Muscle layer of colon (tissue), 2 donors: ENCODE data around the gene FAM193B.

Experiments
- H3K27ac ChIP-seq: one replicate; pipeline ENCODE4 v1.7.0; 2013; ENCODE audit warnings: low read depth, mild to moderate bottlenecking, low read length, moderate library complexity
- H3K27me3 ChIP-seq, 2 donors: one replicate each; pipeline ENCODE4 v1.7.0; 2013; ENCODE audit warnings: low read length in 2 of 2, mild to moderate bottlenecking in 2 of 2; ENCODE audit not compliant: insufficient read depth in 2 of 2, control insufficient read depth in 1 of 2
- H3K36me3 ChIP-seq: one replicate; pipeline ENCODE4 v1.7.0; 2013; ENCODE audit warnings: mild to moderate bottlenecking, low read length; ENCODE audit not compliant: insufficient read depth
- H3K4me1 ChIP-seq: one replicate; pipeline ENCODE4 v1.7.0; 2013; ENCODE audit warnings: mild to moderate bottlenecking, low read length; ENCODE audit not compliant: insufficient read depth
- H3K4me3 ChIP-seq, 2 donors: one replicate each; pipeline ENCODE4 v1.7.0; 2013; ENCODE audit warnings: low read length in 2 of 2, low read depth in 1 of 2, mild to moderate bottlenecking in 1 of 2, moderate library complexity in 1 of 2
- H3K9ac ChIP-seq: one replicate; pipeline ENCODE4 v1.7.0; 2013; ENCODE audit warnings: low read length
- H3K9me3 ChIP-seq: one replicate; pipeline ENCODE4 v1.7.0; 2013; ENCODE audit warnings: mild to moderate bottlenecking, low read length
- donor health status: abdominal sarcoma.
- donor health status: Adenocarcinoma of cecum.

FAM193B gene

DNA sequence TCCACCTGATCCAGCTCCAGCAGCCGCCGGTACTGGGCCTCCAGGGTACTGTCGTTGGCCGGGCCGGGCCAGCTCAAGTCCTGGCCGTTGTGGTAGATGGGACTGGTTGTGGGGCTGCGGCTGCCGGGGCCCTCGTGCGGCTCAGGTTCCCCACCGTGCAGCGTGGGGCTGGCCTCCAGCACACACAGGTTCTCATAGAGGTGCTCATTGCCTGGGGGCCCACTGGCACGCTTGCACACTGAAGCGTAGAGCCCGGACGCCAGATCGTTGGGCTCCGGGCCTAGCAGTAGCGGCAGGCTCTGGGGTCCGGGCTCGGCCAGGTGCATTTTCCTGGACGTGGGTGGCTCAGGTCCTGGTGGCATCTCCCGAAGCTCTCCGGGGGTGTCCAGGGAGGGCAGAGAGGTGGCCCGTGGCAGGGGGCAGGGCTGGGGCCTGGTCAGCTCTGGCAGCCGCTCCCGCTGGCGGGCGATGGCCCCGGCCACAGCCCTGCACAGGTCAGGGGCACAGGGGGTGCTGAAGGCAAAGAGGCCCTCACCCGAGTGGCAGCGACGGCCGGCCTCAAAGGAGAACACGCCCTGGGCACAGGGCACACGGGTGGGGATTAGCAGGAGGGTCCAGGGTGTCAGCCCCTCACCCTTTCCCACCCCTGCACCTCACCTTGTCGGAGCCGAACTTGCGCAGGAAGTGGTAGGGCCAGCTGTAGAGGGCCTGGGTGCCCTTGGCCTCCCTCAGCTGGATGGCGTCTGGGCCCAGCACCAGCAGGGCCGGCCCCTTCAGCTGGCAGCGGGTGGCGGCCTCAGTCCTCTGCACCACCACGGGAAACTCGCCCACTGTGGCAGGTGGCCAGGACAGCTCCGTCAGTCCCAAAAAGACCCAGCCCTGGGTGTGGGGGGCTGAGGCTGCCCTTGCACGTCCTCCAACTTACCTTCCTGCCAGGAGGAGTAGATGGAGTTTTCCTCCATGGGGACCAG, 50.0 kb downstream of the FAM193B start:
- Histone ChIP-seq H3K36me3 (no peaks in the 10 kb centered on the region), H3K27ac (no peak overlapping the region), H3K9ac (no peak overlapping the region), H3K9me3 (no peaks in the 10 kb centered on the region), H3K27me3 (no peaks in the 10 kb centered on the region), H3K4me3 (no peak overlapping the region), H3K4me1 (peaks cover 9% of the 10 kb centered on the region)

DNA sequence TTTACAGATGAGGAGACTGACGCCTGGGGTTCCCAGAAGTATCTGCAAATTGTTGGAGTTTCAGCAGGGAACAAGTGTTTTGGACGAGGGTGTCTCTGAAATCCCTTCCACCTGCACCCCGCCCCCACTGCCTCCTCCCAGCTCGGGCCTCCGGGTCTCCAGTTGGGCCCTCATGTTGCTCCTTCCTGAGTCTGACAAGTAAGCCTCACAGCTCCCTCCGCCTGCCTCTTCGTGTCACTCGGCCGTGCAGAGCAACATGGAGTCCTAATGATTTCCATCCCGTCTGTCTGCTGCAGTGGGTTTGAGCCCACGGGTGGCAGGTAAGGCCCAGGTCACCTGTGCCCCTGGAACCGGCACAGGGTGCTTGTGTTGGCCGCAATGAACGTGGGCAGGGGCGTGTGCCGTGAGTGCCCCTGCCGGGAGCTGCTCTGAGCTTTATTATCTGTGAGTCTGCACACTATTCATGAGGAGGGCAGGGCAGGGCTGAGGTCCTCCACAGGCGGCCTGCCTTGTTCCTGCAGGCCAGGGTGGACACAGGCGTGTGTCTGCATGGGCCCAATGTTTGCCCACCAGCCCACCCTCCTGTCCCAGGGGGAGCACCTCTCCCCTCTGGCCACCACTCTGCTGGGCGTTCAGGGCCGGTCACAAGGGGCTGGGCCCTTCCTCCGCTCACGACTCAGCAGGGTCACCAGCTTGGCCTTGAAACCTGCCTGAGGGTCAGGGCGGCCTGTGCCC, 50.8 kb downstream of the FAM193B start:
- no peaks in the 10 kb centered on the region for H3K36me3 ChIP-seq
- H3K27me3 ChIP-seq = no peaks in the 10 kb centered on the region
- no peak overlapping the region for H3K4me3 ChIP-seq
- peaks cover 9% of the 10 kb centered on the region for H3K4me1 ChIP-seq
- H3K9me3 ChIP-seq = no peaks in the 10 kb centered on the region
- no peak overlapping the region for H3K9ac ChIP-seq
- no peak overlapping the region for H3K27ac ChIP-seq

DNA sequence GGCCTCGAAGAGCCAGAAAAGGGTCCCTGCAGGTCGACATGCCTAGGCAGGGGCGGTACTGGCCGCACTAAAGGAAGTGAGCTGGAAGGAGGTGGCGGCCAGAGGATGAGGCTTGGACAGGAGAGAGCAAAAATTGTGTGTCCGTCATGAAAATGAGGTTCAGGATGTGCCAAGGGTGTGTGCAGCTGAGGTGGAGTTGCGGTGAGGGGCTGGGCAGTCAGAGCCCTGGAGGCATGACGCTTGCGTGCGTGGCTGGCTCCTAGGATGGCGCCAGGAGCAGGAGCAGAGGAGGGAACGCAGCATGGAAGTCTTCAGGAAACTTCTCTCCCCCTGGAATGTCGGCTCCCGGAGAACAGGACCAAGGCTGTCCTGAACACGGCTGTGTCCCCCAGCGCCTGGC, 51.5 kb downstream of the FAM193B start:
- Histone ChIP-seq H3K27ac (no peak overlapping the region), H3K9ac (no peak overlapping the region), H3K27me3 (no peaks in the 10 kb centered on the region), H3K36me3 (no peaks in the 10 kb centered on the region), H3K9me3 (no peaks in the 10 kb centered on the region), H3K4me1 (peaks cover 9% of the 10 kb centered on the region), H3K4me3 (no peak overlapping the region)

DNA sequence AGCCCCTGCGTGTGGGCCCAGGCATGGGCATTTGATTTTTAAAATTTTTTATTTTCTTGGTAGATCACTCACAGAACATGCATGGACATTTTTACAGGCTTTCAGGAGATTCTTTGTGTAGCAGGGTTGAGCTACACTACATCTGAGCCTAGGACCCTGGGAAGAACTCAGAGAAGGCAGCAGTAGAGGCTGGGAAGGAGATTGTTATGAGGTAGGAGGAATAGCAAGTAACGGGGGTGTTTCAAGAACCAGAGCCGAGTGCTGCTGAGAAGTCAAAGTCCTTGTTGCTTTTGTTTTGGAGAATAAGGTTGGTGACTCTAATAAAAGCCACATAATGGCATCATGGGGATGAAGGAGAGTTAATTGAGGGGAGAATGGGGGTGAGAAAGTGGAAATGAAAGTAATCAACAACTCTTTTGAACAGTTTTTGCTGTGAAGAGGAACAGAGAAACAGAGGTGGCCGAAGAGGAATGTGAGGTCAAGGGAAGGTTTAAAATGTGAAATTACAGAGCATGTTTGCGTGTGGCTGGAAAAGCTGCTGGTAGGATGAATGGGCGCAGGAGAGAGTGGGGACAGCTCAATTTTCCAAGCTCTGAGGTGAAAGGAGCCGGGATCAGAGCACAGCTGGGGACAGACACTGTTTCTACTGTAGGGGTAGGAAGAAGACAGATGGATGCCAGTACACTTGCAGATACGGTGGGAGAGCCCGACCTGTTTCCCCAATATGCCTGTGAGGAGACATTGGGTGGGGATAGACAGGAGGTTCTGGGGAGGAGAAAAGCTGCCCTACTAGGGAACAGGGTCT, 52.3 kb downstream of the FAM193B start:
- H3K36me3 ChIP-seq = no peaks in the 10 kb centered on the region
- no peaks in the 10 kb centered on the region for H3K9me3 ChIP-seq
- H3K4me1 ChIP-seq = peaks cover 9% of the 10 kb centered on the region
- H3K27me3 ChIP-seq = no peaks in the 10 kb centered on the region
- no peak overlapping the region for H3K9ac ChIP-seq
- H3K27ac ChIP-seq = no peak overlapping the region
- H3K4me3 ChIP-seq = no peak overlapping the region

DNA sequence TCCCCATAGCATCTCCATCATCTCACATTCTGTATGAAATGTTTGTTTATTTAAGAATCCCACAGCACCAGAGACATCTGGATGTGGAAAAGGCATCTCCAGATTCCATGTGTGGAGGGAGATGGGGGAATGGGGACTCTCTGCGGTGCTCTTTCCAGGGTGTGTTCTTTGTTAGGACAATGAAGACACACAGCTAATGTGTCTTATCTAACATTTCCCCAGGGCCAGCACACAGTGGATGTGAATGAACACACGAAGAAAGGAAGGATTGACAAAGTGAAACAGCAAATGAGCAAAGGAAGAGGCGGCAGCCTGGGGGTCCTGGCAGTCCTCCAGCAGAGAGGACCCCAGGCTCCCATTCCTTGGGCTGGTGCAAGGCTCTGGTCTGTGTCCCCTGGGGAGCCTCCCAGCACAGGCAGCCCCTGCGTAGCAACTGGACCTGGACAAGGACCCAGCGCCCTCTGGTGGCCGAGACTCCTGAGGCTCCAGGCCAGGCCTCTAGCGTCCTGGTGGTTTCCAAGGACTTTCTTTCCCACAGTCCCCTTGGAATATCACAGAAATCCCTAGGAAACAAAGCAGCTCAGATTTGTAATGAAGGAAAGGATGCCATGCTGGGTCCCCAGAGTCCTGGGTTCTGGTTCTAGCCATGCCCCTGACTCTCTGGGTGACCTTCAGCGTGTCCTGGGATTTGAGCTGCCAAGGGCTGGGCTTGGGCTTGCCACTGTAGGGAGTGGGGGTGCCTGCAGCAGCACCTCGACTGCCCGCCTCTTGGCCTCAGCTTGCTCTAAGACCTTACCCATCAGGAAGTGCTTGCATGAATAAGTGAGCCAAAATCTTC, 53.5 kb downstream of the FAM193B start:
- Histone ChIP-seq H3K9ac (no peak overlapping the region), H3K27me3 (no peaks in the 10 kb centered on the region), H3K4me3 (no peak overlapping the region), H3K36me3 (no peaks in the 10 kb centered on the region), H3K4me1 (peaks cover 14% of the 10 kb centered on the region), H3K27ac (peak overlapping the region; percentile 21), H3K9me3 (no peaks in the 10 kb centered on the region)

DNA sequence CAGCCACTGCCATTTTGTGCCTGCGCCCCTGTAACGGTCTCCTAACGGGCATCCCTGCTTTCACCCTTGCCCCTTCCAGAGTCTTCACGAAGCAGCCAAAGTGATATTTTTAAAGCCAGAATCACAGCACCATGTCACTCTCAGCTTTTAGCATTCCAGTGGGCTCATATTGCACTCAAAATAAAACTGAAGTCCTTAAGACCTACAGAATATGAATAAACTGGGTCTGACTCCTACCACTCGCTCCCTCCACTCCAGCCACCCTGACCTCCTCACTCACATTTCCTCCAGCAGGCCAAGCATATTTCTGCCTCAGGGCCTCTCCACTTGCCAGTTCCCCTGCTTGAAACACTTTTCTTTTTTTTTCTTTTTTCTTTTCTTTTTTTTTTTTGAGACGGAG, 54.5 kb downstream of the FAM193B start:
- no peaks in the 10 kb centered on the region for H3K36me3 ChIP-seq
- H3K27me3 ChIP-seq = no peaks in the 10 kb centered on the region
- H3K27ac ChIP-seq = no peak overlapping the region
- H3K4me1 ChIP-seq = peaks cover 24% of the 10 kb centered on the region
- H3K9me3 ChIP-seq = no peaks in the 10 kb centered on the region
- H3K4me3 ChIP-seq = no peak overlapping the region
- no peak overlapping the region for H3K9ac ChIP-seq

DNA sequence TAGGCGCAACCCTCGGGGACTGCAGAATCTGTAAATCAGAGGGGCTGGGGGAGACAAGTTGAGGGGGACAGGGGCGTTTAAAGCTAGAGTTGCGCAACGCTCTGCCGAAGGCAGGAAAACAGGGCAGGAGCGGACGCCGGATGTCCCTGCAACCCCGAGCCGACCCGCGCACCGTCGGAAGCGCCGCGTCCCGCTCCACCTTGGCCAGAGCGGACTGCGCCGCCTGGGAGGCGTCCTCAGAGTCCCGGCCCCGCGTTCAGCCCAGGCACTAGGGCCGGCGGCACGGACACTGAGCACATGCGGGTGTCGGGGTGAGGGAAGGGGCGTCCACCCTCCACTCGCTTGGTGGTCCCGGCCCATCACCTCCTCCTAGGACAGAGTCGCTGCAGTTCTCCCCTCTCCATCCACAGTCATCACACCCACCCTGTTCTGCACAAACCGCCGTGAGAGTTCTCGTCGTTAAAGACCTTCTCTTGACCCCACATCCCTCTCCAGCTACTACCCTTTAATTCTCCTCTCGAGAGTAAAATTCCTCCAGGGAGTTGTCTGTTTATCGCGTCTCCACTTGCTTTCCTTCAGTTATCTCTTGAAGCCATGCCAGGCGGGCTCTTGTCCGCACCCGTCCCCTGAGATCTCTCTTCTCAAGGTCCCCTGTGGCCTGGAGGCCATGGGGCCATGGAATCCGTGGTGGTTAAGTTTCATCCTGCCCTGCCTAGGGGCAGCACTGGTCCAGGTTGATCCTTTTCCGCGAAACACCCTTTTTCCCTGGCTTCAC, 56.2 kb downstream of the FAM193B start:
- Histone ChIP-seq H3K4me3 (peak overlapping the region; percentile 72 to 79), H3K9me3 (no peaks in the 10 kb centered on the region), H3K27me3 (no peaks in the 10 kb centered on the region), H3K36me3 (peaks cover 11% of the 10 kb centered on the region), H3K9ac (peak overlapping the region; percentile 63), H3K4me1 (peaks cover 37% of the 10 kb centered on the region), H3K27ac (peak overlapping the region; percentile 57)

DNA sequence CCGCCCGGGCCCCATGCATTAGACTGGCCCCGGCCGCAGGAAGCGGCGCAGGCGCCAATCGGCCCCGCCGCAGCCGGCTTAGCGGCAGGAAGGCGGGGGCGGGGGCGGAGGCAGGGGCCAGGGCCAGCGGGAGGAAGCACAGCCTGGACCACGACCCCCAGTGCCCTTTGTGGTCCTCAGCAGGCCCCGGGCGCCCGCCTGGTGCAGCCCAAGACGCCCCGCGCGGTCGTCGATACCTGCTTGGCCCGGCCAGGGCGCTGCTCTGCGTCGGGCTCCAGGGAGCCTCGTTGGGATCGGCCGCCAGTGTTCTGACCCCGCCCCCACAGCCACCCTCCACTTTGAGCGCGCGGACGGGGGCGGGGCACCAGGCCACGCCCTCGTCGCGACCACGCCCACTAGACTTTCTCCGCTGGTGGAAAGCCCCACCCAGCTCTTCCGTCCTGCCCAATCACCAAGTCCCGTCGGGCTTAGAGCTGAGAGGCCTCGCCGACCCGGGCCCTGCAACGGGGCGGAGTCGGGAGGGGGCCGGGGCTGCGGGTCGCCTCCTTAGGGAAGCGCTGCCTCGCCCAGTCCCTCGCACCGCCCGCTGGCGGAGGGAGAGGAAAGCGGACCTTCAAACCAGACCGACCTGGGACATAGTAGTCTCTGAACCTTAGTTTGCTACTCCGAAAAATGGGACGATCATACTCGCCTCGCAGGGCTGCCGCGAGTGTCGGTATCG, 56.9 kb downstream of the FAM193B start, which contains the start of gene PDLIM7:
PDLIM7 (minus strand) TSS at position 313 of the 721 bp plus-strand sequence. CDS start 1,092 bp downstream, outside the sequence.
- Histone ChIP-seq H3K27me3 (no peaks in the 10 kb centered on the region), H3K27ac (peak within 1 kb of the TSS; percentile 100), H3K36me3 (peaks cover 17% of the 10 kb centered on the region), H3K9ac (peak within 1 kb of the TSS; percentile 81), H3K4me3 (peak within 1 kb of the TSS; percentile 79 to 88), H3K9me3 (no peaks in the 10 kb centered on the region), H3K4me1 (peaks cover 44% of the 10 kb centered on the region)

DNA sequence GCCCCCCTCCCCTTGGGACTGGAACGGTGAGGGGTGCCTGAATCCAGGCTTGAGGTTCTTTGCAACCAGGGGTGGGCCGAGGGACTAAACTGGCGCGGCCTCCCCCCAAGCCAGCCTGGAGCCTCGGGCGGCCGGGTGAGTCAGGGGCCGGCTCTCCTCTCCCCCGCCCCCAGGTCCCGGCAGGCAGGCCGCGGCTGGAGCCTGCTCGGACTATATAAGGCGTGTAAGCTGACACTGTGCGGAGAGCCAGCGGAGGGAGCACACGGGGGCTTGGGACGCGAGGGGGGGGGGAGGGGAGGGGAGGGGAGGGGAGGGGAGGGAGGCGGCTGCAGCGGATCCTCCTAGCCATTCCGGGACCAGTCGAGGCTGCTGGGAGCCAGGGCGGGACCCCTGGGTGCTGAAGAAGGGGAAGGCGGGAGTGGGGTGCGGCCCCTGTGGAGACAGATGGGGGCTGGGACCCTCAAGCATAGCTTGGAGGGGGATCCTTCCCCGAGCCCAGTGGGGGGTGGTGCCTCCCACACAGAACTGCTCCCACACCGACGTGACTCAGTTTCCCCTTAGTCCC, 57.6 kb downstream of the FAM193B start:
- peak overlapping the region; percentile 100 for H3K27ac ChIP-seq
- H3K27me3 ChIP-seq = no peaks in the 10 kb centered on the region
- H3K4me3 ChIP-seq = peak overlapping the region; percentile 79 to 88
- no peaks in the 10 kb centered on the region for H3K9me3 ChIP-seq
- peaks cover 21% of the 10 kb centered on the region for H3K36me3 ChIP-seq
- H3K9ac ChIP-seq = peak overlapping the region; percentile 81
- peaks cover 49% of the 10 kb centered on the region for H3K4me1 ChIP-seq
